ENCODE data around the gene LTBP1. TPM values are rescaled to one million over a fixed set of nuclear protein-coding genes. Genes with fewer than 3 reads are reported as not detected.
"Not testable (repeated sequence)": the region's sequence is repeated elsewhere in the genome, so short reads cannot be mapped to it uniquely, and the experiment has no call there.

Gene LTBP1
- total RNA-seq, 1 donor from 2014 or later = 48.4 TPM

DNA sequence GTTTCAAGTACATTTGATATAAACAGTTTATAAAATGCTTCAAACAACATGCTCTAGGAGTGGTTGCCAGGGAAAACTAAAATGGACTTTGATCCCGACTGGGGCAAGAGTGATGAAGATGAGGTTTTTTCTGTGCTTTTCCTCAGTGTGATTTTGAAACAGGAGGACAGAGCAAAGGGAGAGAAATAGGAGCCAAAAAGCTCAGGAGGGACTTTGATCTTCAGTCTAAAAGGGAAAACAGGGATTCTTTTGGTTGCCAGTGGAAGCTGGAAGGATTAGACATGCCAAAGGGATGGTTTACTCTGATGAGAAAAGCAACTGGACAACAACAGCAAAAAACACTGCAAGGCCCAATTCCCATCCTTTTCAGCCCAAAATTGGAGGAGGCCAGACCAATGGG lies 95.5 kb downstream of the LTBP1 start:
- Histone ChIP-seq H3K27ac (peak overlapping the region; percentile 20), H3K36me3 (no peaks in the 10 kb centered on the region), H3K27me3 (no peaks in the 10 kb centered on the region), H3K9me3 (no peaks in the 10 kb centered on the region), H3K4me1 (peaks cover 9% of the 10 kb centered on the region), H3K4me3 (no peak overlapping the region)
- no peak for DNase-seq (ENCODE audit: extremely low spot score in 2 of 2)
- TF ChIP-seq POLR2A (IDR thresholded peaks at IDR 0.05) = no peak
- TF ChIP-seq, protein P1, sequence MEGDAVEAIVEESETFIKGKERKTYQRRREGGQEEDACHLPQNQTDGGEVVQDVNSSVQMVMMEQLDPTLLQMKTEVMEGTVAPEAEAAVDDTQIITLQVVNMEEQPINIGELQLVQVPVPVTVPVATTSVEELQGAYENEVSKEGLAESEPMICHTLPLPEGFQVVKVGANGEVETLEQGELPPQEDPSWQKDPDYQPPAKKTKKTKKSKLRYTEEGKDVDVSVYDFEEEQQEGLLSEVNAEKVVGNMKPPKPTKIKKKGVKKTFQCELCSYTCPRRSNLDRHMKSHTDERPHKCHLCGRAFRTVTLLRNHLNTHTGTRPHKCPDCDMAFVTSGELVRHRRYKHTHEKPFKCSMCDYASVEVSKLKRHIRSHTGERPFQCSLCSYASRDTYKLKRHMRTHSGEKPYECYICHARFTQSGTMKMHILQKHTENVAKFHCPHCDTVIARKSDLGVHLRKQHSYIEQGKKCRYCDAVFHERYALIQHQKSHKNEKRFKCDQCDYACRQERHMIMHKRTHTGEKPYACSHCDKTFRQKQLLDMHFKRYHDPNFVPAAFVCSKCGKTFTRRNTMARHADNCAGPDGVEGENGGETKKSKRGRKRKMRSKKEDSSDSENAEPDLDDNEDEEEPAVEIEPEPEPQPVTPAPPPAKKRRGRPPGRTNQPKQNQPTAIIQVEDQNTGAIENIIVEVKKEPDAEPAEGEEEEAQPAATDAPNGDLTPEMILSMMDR (IDR thresholded peaks at IDR 0.05) = no peak
- no peak for TF ChIP-seq POLR2AphosphoS5 (IDR thresholded peaks at IDR 0.05; ENCODE audit: insufficient read depth in 1 of 2, low read depth in 1 of 2)
- intact Hi-C loops (cut with DNase I) = no loop called here

- no peaks in the 10 kb centered on the region for H3K27me3 ChIP-seq
- no peaks in the 10 kb centered on the region for H3K36me3 ChIP-seq
- H3K4me3 ChIP-seq = no peak overlapping the region
- peak overlapping the region; percentile 20 for H3K27ac ChIP-seq
- DNase-seq (ENCODE audit: extremely low spot score in 2 of 2) = no peak
- TF ChIP-seq, protein P1 (IDR thresholded peaks at IDR 0.05) = no peak
- TF ChIP-seq POLR2AphosphoS5 (IDR thresholded peaks at IDR 0.05; ENCODE audit: insufficient read depth in 1 of 2, low read depth in 1 of 2) (no peak), POLR2A (IDR thresholded peaks at IDR 0.05) (no peak)
- intact Hi-C loops (cut with DNase I) = no loop called here
- H3K9me3 ChIP-seq = no peaks in the 10 kb centered on the region
- peaks cover 9% of the 10 kb centered on the region for H3K4me1 ChIP-seq
Observed at GRCh38 chr2:33042819-33043218, 96.1 kb downstream of the LTBP1 start.

GRCh38 chr2:33047939-33048338 lies 101.2 kb downstream of the LTBP1 start:
- no peak overlapping the region for H3K27ac ChIP-seq
- no peak for DNase-seq (ENCODE audit: extremely low spot score in 2 of 2)

GRCh38 chr2:33051586-33052360 lies 105.0 kb downstream of the LTBP1 start:
- H3K4me1 ChIP-seq = peaks cover 13% of the 10 kb centered on the region
- DNase-seq (ENCODE audit: extremely low spot score in 2 of 2) = no peak
- no peaks in the 10 kb centered on the region for H3K9me3 ChIP-seq
- H3K27ac ChIP-seq = peak overlapping the region; percentile 48
- intact Hi-C loops (cut with DNase I) = no loop called here
- no peaks in the 10 kb centered on the region for H3K36me3 ChIP-seq
- H3K4me3 ChIP-seq = no peak overlapping the region
- no peaks in the 10 kb centered on the region for H3K27me3 ChIP-seq
- TF ChIP-seq, protein P1 (IDR thresholded peaks at IDR 0.05) = no peak
- peak in 1 of 2 donors; percentile 28 for TF ChIP-seq POLR2AphosphoS5 (IDR thresholded peaks at IDR 0.05; ENCODE audit: insufficient read depth in 1 of 2, low read depth in 1 of 2)

More at GRCh38 chr2:33047939-33048338, 101.2 kb downstream of the LTBP1 start:
- intact Hi-C loops (cut with DNase I) = no loop called here
- Histone ChIP-seq H3K9me3 (no peaks in the 10 kb centered on the region), H3K36me3 (no peaks in the 10 kb centered on the region), H3K27me3 (no peaks in the 10 kb centered on the region), H3K4me1 (peaks cover 14% of the 10 kb centered on the region), H3K4me3 (no peak overlapping the region)
- no peak for TF ChIP-seq POLR2AphosphoS5 (IDR thresholded peaks at IDR 0.05; ENCODE audit: insufficient read depth in 1 of 2, low read depth in 1 of 2)
- TF ChIP-seq, protein P1 (IDR thresholded peaks at IDR 0.05) = no peak
- no peak for TF ChIP-seq POLR2A (IDR thresholded peaks at IDR 0.05)

GRCh38 chr2:33052361-33052735 lies 105.6 kb downstream of the LTBP1 start:
- Histone ChIP-seq H3K36me3 (no peaks in the 10 kb centered on the region), H3K4me1 (peaks cover 13% of the 10 kb centered on the region), H3K9me3 (no peaks in the 10 kb centered on the region), H3K27ac (peak overlapping the region; percentile 48), H3K4me3 (no peak overlapping the region), H3K27me3 (no peaks in the 10 kb centered on the region)
- DNase-seq (ENCODE audit: extremely low spot score in 2 of 2) = no peak
- intact Hi-C loops (cut with DNase I) = no loop called here
- TF ChIP-seq, protein P1 (IDR thresholded peaks at IDR 0.05) = no peak
- TF ChIP-seq POLR2AphosphoS5 (IDR thresholded peaks at IDR 0.05; ENCODE audit: insufficient read depth in 1 of 2, low read depth in 1 of 2) (no peak), POLR2A (IDR thresholded peaks at IDR 0.05) (no peak)

DNA sequence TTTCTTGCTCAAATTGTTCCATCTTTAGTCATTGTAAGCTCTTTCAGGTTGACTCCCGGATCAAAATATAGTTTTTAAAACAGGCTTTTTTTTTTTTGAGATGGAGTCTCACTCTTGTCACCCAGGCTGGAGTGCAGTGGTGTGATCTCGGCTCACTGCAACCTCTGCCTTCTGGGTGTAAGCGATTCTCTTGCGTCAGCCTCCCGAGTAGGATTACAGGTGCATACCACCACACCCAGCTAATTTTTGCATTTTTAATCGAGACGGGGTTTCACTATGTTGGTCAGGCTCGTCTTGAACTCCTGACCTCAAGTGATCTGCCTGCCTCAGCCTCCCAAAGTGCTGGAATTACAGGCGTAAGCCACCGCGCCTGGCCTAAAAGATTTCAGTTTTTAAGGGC lies 106.0 kb downstream of the LTBP1 start:
- DNase-seq (ENCODE audit: extremely low spot score in 2 of 2); H3K9me3 ChIP-seq; H3K27ac ChIP-seq; H3K36me3 ChIP-seq; H3K4me3 ChIP-seq; intact Hi-C loops (cut with DNase I); H3K27me3 ChIP-seq: not testable (repeated sequence)
- peaks cover 13% of the 10 kb centered on the region for H3K4me1 ChIP-seq

Data from vagina (tissue), 2 donors.